ENCODE measurements around the gene ADRA2B.

Gene ADRA2B

GRCh38 chr2:96103187-96103601 lies 13.2 kb downstream of the ADRA2B start:
- DNase-seq = no peak

- DNase-seq = no peak
Observed at GRCh38 chr2:96102596-96103186, 13.7 kb downstream of the ADRA2B start.

- DNase-seq = no peak
Observed at GRCh38 chr2:96100893-96101304, 15.5 kb downstream of the ADRA2B start.

- no peak for DNase-seq
Observed at GRCh38 chr2:96099861-96100798, 16.2 kb downstream of the ADRA2B start.

- no peak for DNase-seq
Observed at GRCh38 chr2:96098900-96099590, 17.3 kb downstream of the ADRA2B start.

GRCh38 chr2:96097951-96098823 lies 18.2 kb downstream of the ADRA2B start:
- no peak for DNase-seq

GRCh38 chr2:96097441-96097840 lies 18.9 kb downstream of the ADRA2B start:
- no peak for DNase-seq

GRCh38 chr2:96095116-96095636 lies 21.2 kb downstream of the ADRA2B start:
- peak; percentile 19 for DNase-seq

- DNase-seq = no peak
Observed at GRCh38 chr2:96093528-96093927, 22.8 kb downstream of the ADRA2B start.

GRCh38 chr2:96092951-96093350 lies 23.4 kb downstream of the ADRA2B start:
- no peak for DNase-seq

GRCh38 chr2:96092573-96092877 lies 23.8 kb downstream of the ADRA2B start:
- DNase-seq = no peak

- peak; percentile 10 for DNase-seq
Observed at GRCh38 chr2:96091711-96092572, 24.4 kb downstream of the ADRA2B start.

- DNase-seq = no peak
Observed at GRCh38 chr2:96091141-96091710, 25.1 kb downstream of the ADRA2B start.

- DNase-seq = no peak
Observed at GRCh38 chr2:96090196-96090926, 26.0 kb downstream of the ADRA2B start.

- peak; percentile 12 for DNase-seq
Observed at GRCh38 chr2:96089356-96090195, 26.8 kb downstream of the ADRA2B start.

GRCh38 chr2:96088340-96089335 lies 27.7 kb downstream of the ADRA2B start:
- peak; percentile 28 for DNase-seq

GRCh38 chr2:96087130-96087529 lies 29.2 kb downstream of the ADRA2B start:
- DNase-seq = no peak
